GM12892 (cell line): Measurements from ENCODE around the gene ZNF286A.
"Not testable (repeated sequence)": the region's sequence is repeated elsewhere in the genome, so short reads cannot be mapped to it uniquely, and the experiment has no call there.

Source experiments
- DNase-seq: peaks from one replicate; pipeline ENCODE4 v3.0.0; 2011; ENCODE audit not compliant: insufficient read length
- FAIRE-seq: peaks from 2 replicates; lab custom pipeline; 2011; peaks lifted over from hg19 to GRCh38; lab: Jason Lieb, UNC
- POLR2A ChIP-seq: IDR thresholded peaks from 2 replicates; pipeline ENCODE4 v1.6.1; 2011; ENCODE audit warnings: low read depth, low read length, control low read depth
- POLR2AphosphoS5 ChIP-seq: IDR thresholded peaks from 2 replicates; pipeline ENCODE4 v1.6.1; 2011; ENCODE audit warnings: low read depth, low read length, control low read depth
- TAF1 ChIP-seq: IDR thresholded peaks from 2 replicates; pipeline ENCODE4 v1.6.1; 2011; ENCODE audit warnings: low read depth, mild to moderate bottlenecking, control low read depth, low read length, borderline replicate concordance

Gene ZNF286A

GRCh38 chr17:15663176-15663575 is 36.4 kb upstream of the ZNF286A start:
- DNase-seq (no peak), FAIRE-seq (no peak)
- TF ChIP-seq POLR2AphosphoS5 (no peak), TAF1 (no peak), POLR2A (no peak)

DNA sequence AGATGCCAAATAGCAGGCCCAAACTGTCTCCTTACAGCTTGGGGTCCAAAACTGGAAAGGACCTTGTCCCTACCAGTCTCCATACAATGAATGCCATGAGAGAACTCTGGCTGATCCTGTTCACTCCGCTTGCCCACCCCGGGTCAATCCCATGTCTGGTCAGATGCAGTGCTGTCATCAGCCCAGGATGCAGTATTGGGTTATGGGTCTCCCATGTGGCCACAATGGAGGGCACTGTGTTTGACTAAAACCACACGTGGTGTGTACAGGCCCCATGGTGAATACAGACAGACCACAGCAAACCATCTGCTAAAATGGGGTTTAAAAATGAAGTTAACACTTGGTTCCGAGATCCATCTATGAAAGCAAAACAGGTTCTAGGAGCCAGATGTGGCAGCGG is 35.9 kb upstream of the ZNF286A start:
- FAIRE-seq (no peak), DNase-seq (no peak)
- TF ChIP-seq TAF1 (no peak), POLR2A (no peak), POLR2AphosphoS5 (no peak)

DNA sequence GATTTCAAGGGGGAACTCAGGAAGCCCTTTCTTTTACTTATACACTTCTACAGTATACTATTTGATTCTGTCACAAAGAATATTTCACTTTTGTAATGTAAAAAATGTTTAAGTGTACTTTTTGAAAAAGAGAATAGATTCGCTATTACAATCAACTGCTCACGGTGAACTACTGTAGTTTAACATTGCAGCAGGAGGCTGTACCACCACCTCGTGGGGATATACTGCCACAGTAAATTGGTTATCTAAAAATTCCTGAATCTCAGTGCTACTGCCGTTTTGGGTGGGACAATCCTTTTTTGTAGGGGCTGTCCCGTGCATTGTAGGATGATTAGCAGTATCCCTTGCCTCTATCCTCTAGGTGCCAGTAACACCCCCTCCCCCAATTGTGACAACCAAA is 30.0 kb upstream of the ZNF286A start:
- FAIRE-seq: not testable (repeated sequence)

GRCh38 chr17:15674640-15675039 is 24.9 kb upstream of the ZNF286A start:
- not testable (repeated sequence) for DNase-seq, FAIRE-seq

More for the DNA sequence above, 30.0 kb upstream of the ZNF286A start:
- not testable (repeated sequence) for DNase-seq

DNA sequence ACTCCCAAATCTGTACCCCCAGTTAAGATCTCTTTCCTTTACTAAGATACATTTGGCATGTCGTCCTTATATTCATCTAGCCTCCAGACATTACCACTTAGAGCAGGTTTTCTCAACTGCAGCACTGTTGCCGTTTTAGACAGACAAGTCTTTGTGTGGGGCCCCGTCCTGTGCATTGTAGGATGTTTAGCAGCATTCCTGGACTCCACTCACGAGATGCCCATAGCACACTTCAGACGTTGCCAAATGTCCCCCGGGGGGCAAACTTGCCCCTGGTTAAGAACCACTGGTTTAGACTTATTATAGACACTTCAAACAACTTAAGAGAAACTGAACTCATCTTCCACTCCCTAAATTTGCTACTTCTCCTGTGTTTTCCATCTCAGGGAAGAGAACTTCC is 23.6 kb upstream of the ZNF286A start:
- not testable (repeated sequence) for FAIRE-seq, DNase-seq

DNA sequence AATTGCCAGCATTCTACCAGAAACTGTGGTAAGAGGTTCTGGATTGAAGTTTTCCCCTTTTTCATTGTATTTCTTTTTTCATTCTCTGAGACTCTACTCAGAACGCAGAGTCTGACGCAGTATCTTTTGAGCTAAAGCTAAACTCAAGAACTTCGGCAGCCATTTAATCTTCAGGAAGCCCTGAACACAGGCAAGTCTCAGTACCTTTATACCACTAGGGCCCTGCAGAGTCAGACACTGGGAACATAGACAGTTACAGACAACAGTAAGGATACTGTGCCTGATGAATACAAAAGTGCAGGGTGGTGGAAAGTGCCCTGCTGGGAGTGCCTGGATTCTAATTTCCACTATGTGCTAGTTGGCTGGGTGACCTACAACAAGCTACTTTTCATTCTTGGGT is 16.4 kb upstream of the ZNF286A start:
- not testable (repeated sequence) for DNase-seq, FAIRE-seq

- peak; percentile 55; the same call in 1 of the 2 replicates for TF ChIP-seq POLR2A
- peak; percentile 40 for DNase-seq
- not testable (repeated sequence) for FAIRE-seq
Observed at GRCh38 chr17:15683824-15684478, 15.6 kb upstream of the ZNF286A start, which contains the start of gene TRIM16. Gene TRIM16 (minus strand): TSS chr17:15684311. CDS start chr17:15651609, 32,702 bp downstream.

GRCh38 chr17:15687494-15687893 is 12.1 kb upstream of the ZNF286A start:
- not testable (repeated sequence) for DNase-seq, FAIRE-seq

DNA sequence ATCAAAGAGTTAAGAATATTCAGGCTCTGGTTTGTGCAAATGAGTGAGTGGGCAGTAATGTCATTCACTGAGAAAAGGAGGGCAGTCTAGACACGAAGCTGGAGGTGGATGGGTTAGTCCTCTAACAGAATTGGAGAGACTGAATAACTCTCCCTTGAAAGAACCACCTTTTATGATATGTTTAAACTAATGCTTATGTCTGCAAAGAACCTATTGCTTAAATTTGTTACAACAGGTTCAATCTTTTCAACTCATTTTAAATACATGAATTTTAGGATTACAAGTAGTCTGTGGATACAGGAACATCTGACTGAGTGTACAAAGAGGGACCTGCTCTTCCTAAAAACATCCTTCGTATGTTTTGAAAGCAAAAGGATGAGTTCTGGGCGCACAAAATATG is 585 bp upstream of the ZNF286A start:
- peak; percentile 9 for FAIRE-seq

GRCh38 chr17:15699937-15700336 is 385 bp downstream of the ZNF286A start:
- FAIRE-seq, DNase-seq: not testable (repeated sequence)

More for the DNA sequence above, 585 bp upstream of the ZNF286A start:
- DNase-seq: not testable (repeated sequence)

DNA sequence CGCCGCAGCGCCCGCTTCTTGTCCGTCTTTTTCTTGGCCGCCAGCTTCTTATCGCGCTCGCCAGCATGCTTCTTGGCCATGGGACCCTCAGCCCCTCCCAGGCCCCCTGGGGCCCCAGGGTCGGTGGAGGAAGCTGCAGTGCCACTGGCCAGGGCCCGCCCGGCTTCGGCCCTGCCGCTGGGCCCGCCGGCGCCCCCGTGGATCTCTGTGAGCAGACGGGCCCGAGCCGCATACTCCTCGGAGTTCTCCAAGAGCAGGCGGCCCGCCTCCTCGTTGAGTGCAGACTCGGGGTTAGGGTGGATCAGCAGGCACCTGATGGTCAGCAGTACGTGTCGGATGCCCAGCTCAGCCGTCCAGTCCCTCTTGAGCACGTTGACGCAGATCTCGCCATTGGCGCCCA is 4.7 kb downstream of the ZNF286A start:
- DNase-seq, FAIRE-seq: not testable (repeated sequence)

- not testable (repeated sequence) for FAIRE-seq, DNase-seq
Observed at GRCh38 chr17:15704813-15705212, 5.3 kb downstream of the ZNF286A start.

- FAIRE-seq, DNase-seq: not testable (repeated sequence)
Observed at GRCh38 chr17:15708879-15709278, 9.3 kb downstream of the ZNF286A start.

- FAIRE-seq: peak; percentile 9
- DNase-seq: not testable (repeated sequence)
Observed at GRCh38 chr17:15716601-15717563, 17.3 kb downstream of the ZNF286A start.

GRCh38 chr17:15730535-15730934 is 31.0 kb downstream of the ZNF286A start:
- FAIRE-seq, DNase-seq: not testable (repeated sequence)

- not testable (repeated sequence) for DNase-seq, FAIRE-seq
Observed at GRCh38 chr17:15731900-15732299, 32.3 kb downstream of the ZNF286A start, which contains the start of gene TBC1D26. Gene TBC1D26 (plus strand): TSS chr17:15732283. CDS start chr17:15735349, 3,066 bp downstream.

DNA sequence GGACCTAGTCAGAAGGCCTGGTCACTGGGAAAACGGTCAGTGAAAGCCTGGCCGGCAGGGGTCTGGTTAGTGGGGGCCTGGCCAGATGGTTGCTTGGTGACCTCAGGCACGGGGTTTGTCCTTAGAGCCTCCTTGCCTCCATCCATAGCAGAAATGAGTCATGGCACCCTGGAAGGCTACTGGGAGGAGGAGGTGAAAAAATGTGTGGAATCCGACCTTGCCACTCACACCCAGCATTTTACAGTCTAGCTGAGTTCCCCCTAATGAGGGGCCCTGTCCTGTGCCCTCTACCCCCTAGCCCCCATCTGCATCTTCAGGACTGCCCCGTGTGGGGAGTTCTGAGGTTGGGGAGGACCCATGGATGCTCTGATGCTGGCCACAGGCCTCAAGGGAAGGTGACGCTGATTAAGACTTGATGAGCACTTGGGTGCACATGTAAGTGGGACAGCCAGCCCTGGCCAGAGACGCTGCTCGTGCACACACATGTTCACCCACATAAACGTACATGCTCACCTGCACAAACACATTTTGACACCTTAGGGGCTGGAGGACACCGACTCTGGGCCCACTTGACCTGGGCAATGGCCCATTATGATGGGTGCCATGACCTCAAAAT is 33.7 kb downstream of the ZNF286A start:
- not testable (repeated sequence) for DNase-seq, FAIRE-seq

DNA sequence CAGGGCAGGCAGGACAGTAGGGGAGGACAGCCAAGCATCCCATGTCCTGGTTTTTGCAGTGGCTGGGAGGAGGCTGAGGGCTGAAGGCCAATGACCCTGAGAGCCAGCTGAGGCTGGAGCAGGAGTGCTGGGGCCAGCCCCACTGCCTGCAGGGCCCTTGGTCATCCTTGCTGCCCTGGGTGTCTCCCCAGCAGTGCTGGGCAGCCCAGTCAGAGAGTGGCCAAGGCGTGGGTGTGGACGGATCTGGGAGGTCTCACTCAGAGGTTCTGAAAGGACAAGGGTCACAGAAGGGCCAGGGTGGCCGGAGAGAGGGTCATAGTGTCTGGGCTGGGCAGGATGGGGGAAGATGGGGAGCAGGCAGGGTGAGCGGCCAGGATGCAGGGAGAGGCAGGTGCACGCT is 37.0 kb downstream of the ZNF286A start:
- not testable (repeated sequence) for FAIRE-seq, DNase-seq
